Measurements from ENCODE around the gene KDM7A.

GRCh38 chr7:140127360-140128127 lies 49.2 kb downstream of the KDM7A start:
- TF ChIP-seq CTCF (IDR thresholded peaks at IDR 0.05) (no peak), POLR2A (IDR thresholded peaks at IDR 0.05) (no peak)

Measured in tibial nerve (tissue), 3 donors.